Stimulated activated naive CD4-positive, alpha-beta T cell treated with Interleukin-2 at 50 U/mL for 16 hours (primary cell): ENCODE measurements around the gene SSUH2.

Source experiments
- DNase-seq: peaks from one replicate; lab custom pipeline; 2025; lab: John Stamatoyannopoulos, UW

The SSUH2 gene

GRCh38 chr3:8640223-8640622, 4.4 kb downstream of the SSUH2 start:
- no peak for DNase-seq

GRCh38 chr3:8639659-8640000, 5.0 kb downstream of the SSUH2 start:
- no peak for DNase-seq

- no peak for DNase-seq
Measured at GRCh38 chr3:8638994-8639658, 5.5 kb downstream of the SSUH2 start.

- DNase-seq, result no peak
Measured at GRCh38 chr3:8637348-8637747, 7.2 kb downstream of the SSUH2 start.

GRCh38 chr3:8635631-8636030, 9.0 kb downstream of the SSUH2 start:
- no peak for DNase-seq

- no peak for DNase-seq
Measured at GRCh38 chr3:8635125-8635524, 9.5 kb downstream of the SSUH2 start.

GRCh38 chr3:8632402-8633237, 12.0 kb downstream of the SSUH2 start:
- DNase-seq, result no peak

- DNase-seq, result no peak
Measured at GRCh38 chr3:8631661-8632060, 12.9 kb downstream of the SSUH2 start.

GRCh38 chr3:8629151-8630021, 15.2 kb downstream of the SSUH2 start:
- peak; percentile 65 for DNase-seq

GRCh38 chr3:8627949-8628348, 16.6 kb downstream of the SSUH2 start:
- DNase-seq, result no peak

GRCh38 chr3:8627201-8627940, 17.2 kb downstream of the SSUH2 start:
- no peak for DNase-seq

GRCh38 chr3:8625991-8626390, 18.6 kb downstream of the SSUH2 start:
- DNase-seq, result no peak

GRCh38 chr3:8624612-8625011, 20.0 kb downstream of the SSUH2 start:
- DNase-seq, result no peak

- no peak for DNase-seq
Measured at GRCh38 chr3:8623741-8624140, 20.9 kb downstream of the SSUH2 start.

GRCh38 chr3:8622873-8623691, 21.5 kb downstream of the SSUH2 start:
- peak; percentile 3 for DNase-seq

GRCh38 chr3:8621872-8622271, 22.7 kb downstream of the SSUH2 start:
- DNase-seq, result no peak

GRCh38 chr3:8621141-8621540, 23.5 kb downstream of the SSUH2 start:
- DNase-seq, result no peak

GRCh38 chr3:8619548-8619947, 25.1 kb downstream of the SSUH2 start:
- no peak for DNase-seq

GRCh38 chr3:8618950-8619349, 25.6 kb downstream of the SSUH2 start:
- no peak for DNase-seq

- no peak for DNase-seq
Measured at GRCh38 chr3:8617921-8618320, 26.7 kb downstream of the SSUH2 start.

- DNase-seq, result no peak
Measured at GRCh38 chr3:8610951-8611350, 33.6 kb downstream of the SSUH2 start.
